Measurements from ENCODE around the gene DENND2A.

DNA sequence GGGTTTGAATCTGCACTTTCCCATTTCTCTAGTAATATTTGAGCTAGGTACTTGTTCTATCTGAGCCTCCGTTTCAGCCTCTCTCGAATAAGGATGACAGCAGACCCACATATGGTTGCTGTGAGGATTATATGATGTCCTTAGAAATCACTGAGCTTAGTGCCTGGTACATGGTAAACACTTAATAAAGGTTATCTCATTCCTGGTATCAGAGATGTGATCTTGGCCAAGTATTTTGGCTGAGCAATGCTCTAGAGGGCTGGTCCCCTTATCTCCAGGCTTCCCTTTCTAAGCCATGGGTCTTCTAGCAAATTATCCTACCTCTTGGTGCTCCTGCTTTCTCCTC is 160.9 kb downstream of the DENND2A start:
- TF ChIP-seq, protein P1, sequence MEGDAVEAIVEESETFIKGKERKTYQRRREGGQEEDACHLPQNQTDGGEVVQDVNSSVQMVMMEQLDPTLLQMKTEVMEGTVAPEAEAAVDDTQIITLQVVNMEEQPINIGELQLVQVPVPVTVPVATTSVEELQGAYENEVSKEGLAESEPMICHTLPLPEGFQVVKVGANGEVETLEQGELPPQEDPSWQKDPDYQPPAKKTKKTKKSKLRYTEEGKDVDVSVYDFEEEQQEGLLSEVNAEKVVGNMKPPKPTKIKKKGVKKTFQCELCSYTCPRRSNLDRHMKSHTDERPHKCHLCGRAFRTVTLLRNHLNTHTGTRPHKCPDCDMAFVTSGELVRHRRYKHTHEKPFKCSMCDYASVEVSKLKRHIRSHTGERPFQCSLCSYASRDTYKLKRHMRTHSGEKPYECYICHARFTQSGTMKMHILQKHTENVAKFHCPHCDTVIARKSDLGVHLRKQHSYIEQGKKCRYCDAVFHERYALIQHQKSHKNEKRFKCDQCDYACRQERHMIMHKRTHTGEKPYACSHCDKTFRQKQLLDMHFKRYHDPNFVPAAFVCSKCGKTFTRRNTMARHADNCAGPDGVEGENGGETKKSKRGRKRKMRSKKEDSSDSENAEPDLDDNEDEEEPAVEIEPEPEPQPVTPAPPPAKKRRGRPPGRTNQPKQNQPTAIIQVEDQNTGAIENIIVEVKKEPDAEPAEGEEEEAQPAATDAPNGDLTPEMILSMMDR (IDR thresholded peaks at IDR 0.05) = no peak
- TF ChIP-seq POLR2A (IDR thresholded peaks at IDR 0.05) (no peak), POLR2AphosphoS5 (IDR thresholded peaks at IDR 0.05) (no peak)

All from gastroesophageal sphincter (tissue), 3 donors.